ENCODE measurements around the gene IGF2. TPM values are rescaled to one million over a fixed set of nuclear protein-coding genes. Genes with fewer than 3 reads are reported as not detected.
A peak's percentile ranks its signal among the peaks of the same experiment; 100 is the strongest.

Gene IGF2
- total and polyA plus RNA-seq, 7 donors = 5.9 to 471 (median 60.2) TPM

DNA sequence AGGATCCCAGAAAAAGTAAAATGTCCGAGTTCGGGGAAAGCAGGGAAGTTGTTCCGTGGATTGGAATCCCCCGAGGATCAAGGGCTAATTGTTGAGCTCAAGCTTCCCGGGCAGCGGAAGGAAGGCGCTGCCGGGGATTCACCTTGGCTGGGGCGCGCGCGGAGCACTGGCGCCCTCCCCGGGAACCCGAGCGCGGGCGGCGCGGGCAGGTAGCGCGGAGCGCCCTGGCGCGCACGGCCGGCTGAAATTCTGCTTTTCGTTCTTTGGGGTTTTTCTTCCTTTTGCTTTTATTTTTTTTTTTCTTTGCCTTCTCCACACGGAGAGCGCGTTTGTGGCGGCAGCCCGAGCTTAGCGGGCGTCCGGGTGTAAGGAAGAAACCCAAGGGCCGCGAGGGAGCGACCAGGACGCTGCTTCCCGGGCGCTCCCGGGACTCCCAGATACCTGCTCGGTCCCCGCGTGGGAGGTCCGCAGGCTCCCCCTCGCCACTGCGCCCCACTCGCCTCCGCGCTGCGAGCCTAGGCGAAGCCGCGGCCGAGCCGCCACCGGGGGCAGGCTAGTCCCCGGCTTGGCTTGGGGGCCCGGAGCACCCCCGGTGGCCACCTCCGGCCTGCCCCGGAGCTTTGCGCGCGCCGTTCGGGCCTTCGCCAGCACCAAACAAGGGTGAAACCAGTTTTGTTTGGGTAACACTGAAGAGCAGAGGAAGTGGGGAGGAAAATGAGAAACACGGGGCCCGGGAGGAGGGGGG, 4.8 kb upstream of the IGF2 start:
- intact Hi-C loops (cut with DNase I) = no loop called here
- Histone ChIP-seq H3K4me3 (peak overlapping the region; percentile 49), H3K27me3 (ENCODE audit: insufficient read depth in 3 of 3, low read length in 2 of 3) (peaks cover 5 to 71% (median 31%) of the 10 kb centered on the region in 3 donors), H3K9me3 (no peaks in the 10 kb centered on the region), H3K4me1 (peaks cover 8% of the 10 kb centered on the region), H3K36me3 (ENCODE audit: insufficient read depth in 1 of 2, low read depth in 1 of 2) (no peaks in the 10 kb centered on the region), H3K27ac (no peak overlapping the region)
- TF ChIP-seq, protein P1, sequence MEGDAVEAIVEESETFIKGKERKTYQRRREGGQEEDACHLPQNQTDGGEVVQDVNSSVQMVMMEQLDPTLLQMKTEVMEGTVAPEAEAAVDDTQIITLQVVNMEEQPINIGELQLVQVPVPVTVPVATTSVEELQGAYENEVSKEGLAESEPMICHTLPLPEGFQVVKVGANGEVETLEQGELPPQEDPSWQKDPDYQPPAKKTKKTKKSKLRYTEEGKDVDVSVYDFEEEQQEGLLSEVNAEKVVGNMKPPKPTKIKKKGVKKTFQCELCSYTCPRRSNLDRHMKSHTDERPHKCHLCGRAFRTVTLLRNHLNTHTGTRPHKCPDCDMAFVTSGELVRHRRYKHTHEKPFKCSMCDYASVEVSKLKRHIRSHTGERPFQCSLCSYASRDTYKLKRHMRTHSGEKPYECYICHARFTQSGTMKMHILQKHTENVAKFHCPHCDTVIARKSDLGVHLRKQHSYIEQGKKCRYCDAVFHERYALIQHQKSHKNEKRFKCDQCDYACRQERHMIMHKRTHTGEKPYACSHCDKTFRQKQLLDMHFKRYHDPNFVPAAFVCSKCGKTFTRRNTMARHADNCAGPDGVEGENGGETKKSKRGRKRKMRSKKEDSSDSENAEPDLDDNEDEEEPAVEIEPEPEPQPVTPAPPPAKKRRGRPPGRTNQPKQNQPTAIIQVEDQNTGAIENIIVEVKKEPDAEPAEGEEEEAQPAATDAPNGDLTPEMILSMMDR (IDR thresholded peaks at IDR 0.05) = no peak
- peak in 3 of 4 donors; percentile 66 to 79 (median 73) for ATAC-seq
- no peak for DNase-seq
- 3 to 4% (median 4%) methylated on average over 64 to 72 of the region's 72 CpGs for whole genome bisulfite sequencing, 3 donors

GRCh38 chr11:2143477-2143798, 4.2 kb upstream of the IGF2 start:
- peaks cover 5 to 75% (median 33%) of the 10 kb centered on the region in 3 donors for H3K27me3 ChIP-seq (ENCODE audit: insufficient read depth in 3 of 3, low read length in 2 of 3)
- no peaks in the 10 kb centered on the region for H3K9me3 ChIP-seq
- DNase-seq (no peak), ATAC-seq (no peak)
- TF ChIP-seq, protein P1 (IDR thresholded peaks at IDR 0.05) = no peak
- intact Hi-C loops (cut with DNase I) = no loop called here
- WGBS, 3 donors = 13 to 22% (median 20%) methylated on average over 12 of the region's 12 CpGs
- peak overlapping the region; percentile 49 for H3K4me3 ChIP-seq
- no peak overlapping the region for H3K27ac ChIP-seq
- peaks cover 8% of the 10 kb centered on the region for H3K4me1 ChIP-seq
- no peaks in the 10 kb centered on the region for H3K36me3 ChIP-seq (ENCODE audit: insufficient read depth in 1 of 2, low read depth in 1 of 2)

DNA sequence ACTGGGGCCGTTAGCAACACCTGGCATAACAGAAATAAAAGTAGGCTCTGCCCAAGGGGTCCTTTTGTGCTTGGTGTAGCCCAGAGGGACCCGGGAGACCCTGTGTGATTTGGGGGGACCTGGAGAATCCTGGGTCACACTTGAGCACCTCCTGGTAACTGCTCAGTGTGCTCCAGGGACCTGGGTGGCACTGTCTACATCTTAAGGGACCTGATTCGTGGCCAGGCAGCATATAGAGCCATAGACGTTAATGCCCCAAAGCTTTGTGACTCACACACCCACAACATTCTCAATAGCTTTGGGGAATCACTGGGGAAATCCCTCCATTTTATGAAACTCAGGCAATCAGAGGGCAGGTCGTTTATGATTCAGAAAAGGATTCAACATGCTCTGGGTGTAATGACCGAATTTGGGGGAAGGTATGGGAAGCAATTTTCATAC, 3.6 kb upstream of the IGF2 start:
- TF ChIP-seq, protein P1 (IDR thresholded peaks at IDR 0.05) = no peak
- H3K9me3 ChIP-seq = no peaks in the 10 kb centered on the region
- WGBS, 3 donors = 39 to 49% (median 46%) methylated on average over 6 of the region's 6 CpGs
- no peaks in the 10 kb centered on the region for H3K36me3 ChIP-seq (ENCODE audit: insufficient read depth in 1 of 2, low read depth in 1 of 2)
- H3K4me3 ChIP-seq = no peak overlapping the region
- H3K27me3 ChIP-seq (ENCODE audit: insufficient read depth in 3 of 3, low read length in 2 of 3) = peaks cover 5 to 80% (median 38%) of the 10 kb centered on the region in 3 donors
- no peak overlapping the region for H3K27ac ChIP-seq
- H3K4me1 ChIP-seq = peaks cover 8% of the 10 kb centered on the region
- intact Hi-C loops (cut with DNase I) = no loop called here
- DNase-seq (no peak), ATAC-seq (no peak)

DNA sequence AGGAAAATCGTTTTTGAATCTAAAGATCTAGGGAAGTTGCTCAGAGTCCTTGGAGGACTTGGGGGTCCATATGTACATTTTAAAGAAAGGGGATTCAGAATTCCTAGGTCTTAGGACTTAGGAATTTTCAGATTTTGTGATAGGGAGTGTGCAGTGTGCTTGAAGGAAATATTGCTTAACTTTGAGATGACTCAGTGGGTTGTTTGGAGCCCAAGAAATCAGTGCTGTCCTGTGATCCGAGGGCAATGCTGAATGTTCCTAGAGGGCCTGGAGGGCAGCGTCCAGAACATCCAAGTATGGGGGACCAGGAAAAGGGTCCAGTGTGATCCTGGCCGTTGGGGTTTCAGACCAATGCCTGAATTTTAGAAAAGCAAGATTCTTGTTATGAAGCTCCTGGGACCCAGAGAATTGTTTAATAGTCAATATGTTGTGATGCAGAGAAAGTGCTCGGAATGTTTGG, 3.1 kb upstream of the IGF2 start:
- H3K9me3 ChIP-seq = no peaks in the 10 kb centered on the region
- ATAC-seq (no peak), DNase-seq (peak in 1 of 2 donors; percentile 14)
- no peak overlapping the region for H3K4me3 ChIP-seq
- no peaks in the 10 kb centered on the region for H3K36me3 ChIP-seq (ENCODE audit: insufficient read depth in 1 of 2, low read depth in 1 of 2)
- peaks cover 8% of the 10 kb centered on the region for H3K4me1 ChIP-seq
- H3K27ac ChIP-seq = no peak overlapping the region
- H3K27me3 ChIP-seq (ENCODE audit: insufficient read depth in 3 of 3, low read length in 2 of 3) = peaks cover 5 to 82% (median 38%) of the 10 kb centered on the region in 3 donors
- TF ChIP-seq, protein P1 (IDR thresholded peaks at IDR 0.05) = no peak
- 51 to 59% (median 56%) methylated on average over 5 of the region's 5 CpGs for WGBS, 3 donors
- intact Hi-C loops (cut with DNase I) = no loop called here
